Smooth muscle cell (in vitro differentiated cells): ENCODE measurements around the gene ZNF701. TPM values are rescaled to one million over a fixed set of nuclear protein-coding genes. Genes with fewer than 3 reads are reported as not detected.
"Not testable (repeated sequence)": the region's sequence is repeated elsewhere in the genome, so short reads cannot be mapped to it uniquely, and the experiment has no call there.

Experiments used
- DNase-seq: peaks from one replicate; lab custom pipeline; 2025; ENCODE audit not compliant: unreplicated experiment; lab: John Stamatoyannopoulos, UW
- H2AFZ ChIP-seq: fragments of 200-600 bp; sonication (generic); 2 replicates; pipeline ENCODE4 v1.6.0; 2016; ENCODE audit warnings: antibody characterized with exemption, low read depth, mild to moderate bottlenecking
- H3F3A ChIP-seq: fragments of 200-600 bp; sonication (generic); 2 replicates; pipeline ENCODE4 v1.6.0; 2017; ENCODE audit warnings: antibody characterized with exemption, low read depth
- H3K27ac ChIP-seq: fragments of 200-600 bp; sonication (generic); 2 replicates; pipeline ENCODE4 v1.5.1; 2016; ENCODE audit warnings: low read depth, mild to moderate bottlenecking
- H3K27me3 ChIP-seq: fragments of 200-600 bp; sonication (generic); 2 replicates; pipeline ENCODE4 v1.6.1; 2016; ENCODE audit warnings: low read depth, mild to moderate bottlenecking
- H3K36me3 ChIP-seq: fragments of 200-600 bp; sonication (generic); 2 replicates; pipeline ENCODE4 v1.5.1; 2016; ENCODE audit warnings: low read depth
- H3K4me1 ChIP-seq: fragments of 200-600 bp; sonication (generic); 2 replicates; pipeline ENCODE4 v1.5.1; 2016; ENCODE audit warnings: low read depth
- H3K4me2 ChIP-seq: fragments of 200-600 bp; sonication (generic); 2 replicates; pipeline ENCODE4 v1.6.0; 2016; ENCODE audit warnings: mild to moderate bottlenecking
- H3K4me3 ChIP-seq: fragments of 200-600 bp; sonication (generic); 2 replicates; pipeline ENCODE4 v1.5.1; 2016; ENCODE audit warnings: mild to moderate bottlenecking
- H3K79me2 ChIP-seq: fragments of 200-600 bp; sonication (generic); 2 replicates; pipeline ENCODE4 v1.6.0; 2016; ENCODE audit warnings: low read depth, mild to moderate bottlenecking
- H3K9ac ChIP-seq: fragments of 200-600 bp; sonication (generic); 2 replicates; pipeline ENCODE4 v1.6.0; 2016; ENCODE audit warnings: low read depth
- H3K9me3 ChIP-seq: fragments of 200-600 bp; sonication (generic); replicated peaks from 2 replicates; pipeline ENCODE4 v1.5.1; 2016; ENCODE audit warnings: low read depth
- H4K20me1 ChIP-seq: fragments of 200-600 bp; sonication (generic); 2 replicates; pipeline ENCODE4 v1.6.0; 2016; ENCODE audit warnings: low read depth
- CTCF ChIP-seq: fragments of 200-600 bp; sonication (generic); IDR thresholded peaks from 2 replicates; pipeline ENCODE4 v1.5.1; 2017; ENCODE audit warnings: borderline replicate concordance, mild to moderate bottlenecking, antibody characterized with exemption; ENCODE audit not compliant: insufficient read depth, poor library complexity, severe bottlenecking
- WGBS: methylation state at CpG from one replicate; pipeline ENCODE4 v1.1.7; 2016; ENCODE audit warnings: low lambda C conversion rate; 5-methylcytosine and 5-hydroxymethylcytosine counted together
- polyA plus RNA-seq: library from polyadenylated mRNA; unstranded; fragments of >200 nt; fragmentation: Nextera tagmentation; extraction: Ambion mirVana; gene quantifications from 2 replicates; pipeline ENCODE4 v1.2.1, GENCODE V29; 2016
- total RNA-seq: library from RNA; depleted of rRNA; stranded (reverse); fragments of >200 nt; gene quantifications from 2 replicates; pipeline ENCODE4 v1.2.3, GENCODE V29; 2014

ZNF701 gene
- total and polyA plus RNA-seq, 2 experiments from 2014 or later = 5.5 to 10.0 TPM

GRCh38 chr19:52533901-52534300, 36.2 kb upstream of the ZNF701 start:
- no peak for TF ChIP-seq CTCF
- 79% methylated on average over 5 of the region's 5 CpGs for WGBS
- Histone ChIP-seq H3K27ac (no peak overlapping the region), H4K20me1 (peaks cover 23% of the 10 kb centered on the region), H3K36me3 (no peaks in the 10 kb centered on the region), H3F3A (peaks cover 7% of the 10 kb centered on the region), H3K4me1 (no peaks in the 10 kb centered on the region), H3K79me2 (peaks cover 52% of the 10 kb centered on the region), H3K9me3 (no peaks in the 10 kb centered on the region), H3K4me3 (no peak overlapping the region), H2AFZ (no peak overlapping the region), H3K27me3 (no peaks in the 10 kb centered on the region), H3K4me2 (no peak overlapping the region), H3K9ac (no peak overlapping the region)
- DNase-seq = no peak

GRCh38 chr19:52535385-52535770, 34.7 kb upstream of the ZNF701 start:
- not testable (repeated sequence) for H3F3A ChIP-seq, DNase-seq, H3K4me1 ChIP-seq, H3K27ac ChIP-seq, H3K36me3 ChIP-seq, H3K9me3 ChIP-seq, H3K27me3 ChIP-seq, H2AFZ ChIP-seq, H3K9ac ChIP-seq
- Histone ChIP-seq H3K4me2 (peak overlapping the region; percentile 88), H3K79me2 (peaks cover 52% of the 10 kb centered on the region), H3K4me3 (peak overlapping the region; percentile 64), H4K20me1 (peaks cover 32% of the 10 kb centered on the region)
- WGBS = 5% methylated on average over 15 of the region's 15 CpGs

DNA sequence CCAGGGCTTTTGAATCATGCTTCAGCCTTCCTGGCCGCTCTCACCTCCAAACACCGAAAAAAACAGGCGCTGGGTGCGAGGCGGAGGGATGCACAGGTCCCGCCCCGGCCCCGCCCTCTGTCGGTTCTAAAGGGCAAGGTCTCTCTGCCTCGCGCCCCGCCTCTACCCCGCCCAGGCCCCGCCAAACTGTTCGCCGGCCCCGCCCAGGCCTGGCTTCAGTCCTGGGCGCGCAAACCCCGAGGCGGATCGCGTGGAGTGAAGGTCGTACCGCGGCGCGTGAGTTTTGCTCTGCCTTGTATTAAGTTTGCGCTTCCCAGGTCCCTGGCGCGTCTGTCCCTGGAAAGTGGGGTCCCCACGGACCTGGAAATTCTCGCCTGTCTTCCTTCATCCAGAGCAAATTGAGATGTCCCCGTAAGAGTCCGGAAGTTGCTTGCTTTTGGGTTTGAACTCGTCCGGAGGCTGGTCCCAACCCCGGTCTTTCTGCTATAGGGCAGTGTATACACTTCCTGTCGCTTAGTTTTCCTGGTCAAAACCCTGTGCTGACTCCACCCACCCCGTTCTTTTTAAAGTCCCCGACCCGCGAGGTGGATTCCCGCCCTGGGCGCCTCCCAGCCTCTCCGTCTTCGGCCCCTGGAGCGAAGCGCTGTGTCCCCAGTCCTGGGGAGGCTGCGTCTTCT, 34.2 kb upstream of the ZNF701 start:
- H3K79me2 ChIP-seq = peaks cover 52% of the 10 kb centered on the region
- H3F3A ChIP-seq = peaks cover 7% of the 10 kb centered on the region
- under 1% methylated on average over 25 of the region's 50 CpGs for WGBS
- peak; percentile 46 for DNase-seq
- H3K9ac ChIP-seq = peak overlapping the region; percentile 23
- H3K4me1 ChIP-seq = no peaks in the 10 kb centered on the region
- H3K36me3 ChIP-seq = no peaks in the 10 kb centered on the region
- H3K9me3 ChIP-seq = no peaks in the 10 kb centered on the region
- peak overlapping the region; percentile 88 for H3K4me2 ChIP-seq
- no peak overlapping the region for H3K27ac ChIP-seq
- no peaks in the 10 kb centered on the region for H3K27me3 ChIP-seq
- TF ChIP-seq CTCF = peak; percentile 9
- peak overlapping the region; percentile 64 for H3K4me3 ChIP-seq
- peaks cover 36% of the 10 kb centered on the region for H4K20me1 ChIP-seq
- peak overlapping the region; percentile 64 for H2AFZ ChIP-seq

- H2AFZ ChIP-seq = peak overlapping the region; percentile 64
- H3K9ac ChIP-seq = peak overlapping the region; percentile 23
- peak overlapping the region; percentile 64 for H3K4me3 ChIP-seq
- peak; percentile 17 for DNase-seq
- 6% methylated on average over 17 of the region's 17 CpGs for WGBS
- H3K27me3 ChIP-seq = no peaks in the 10 kb centered on the region
- peaks cover 36% of the 10 kb centered on the region for H4K20me1 ChIP-seq
- H3K36me3 ChIP-seq = no peaks in the 10 kb centered on the region
- H3F3A ChIP-seq = peaks cover 7% of the 10 kb centered on the region
- no peaks in the 10 kb centered on the region for H3K4me1 ChIP-seq
- H3K79me2 ChIP-seq = peaks cover 49% of the 10 kb centered on the region
- H3K4me2 ChIP-seq = peak overlapping the region; percentile 88
- H3K9me3 ChIP-seq = no peaks in the 10 kb centered on the region
- H3K27ac ChIP-seq = no peak overlapping the region
- no peak for TF ChIP-seq CTCF
Measured at GRCh38 chr19:52536448-52536800, 33.7 kb upstream of the ZNF701 start.

DNA sequence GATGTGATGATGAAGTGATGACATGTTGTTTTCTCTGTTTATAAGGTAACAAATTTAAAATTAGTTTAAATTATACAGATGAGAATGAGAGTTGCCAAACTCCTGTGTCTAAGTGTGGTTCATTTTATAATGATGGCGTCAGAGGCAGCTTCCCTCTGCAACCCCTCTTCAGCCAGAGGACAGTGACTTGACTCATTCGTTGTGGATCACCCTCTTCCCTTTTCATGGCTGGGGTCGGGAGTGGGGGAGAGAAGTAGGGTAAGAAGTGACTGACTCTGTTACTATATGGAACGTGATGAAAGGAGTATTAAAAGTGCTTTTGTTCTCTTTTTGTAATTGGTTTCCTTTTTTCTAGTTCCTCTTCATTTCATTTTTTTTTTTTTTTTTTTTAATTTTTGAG, 31.3 kb upstream of the ZNF701 start:
- not testable (repeated sequence) for H3K4me3 ChIP-seq, H3K4me2 ChIP-seq, H3K27ac ChIP-seq, H3K9ac ChIP-seq, H3K36me3 ChIP-seq, H3F3A ChIP-seq, H3K27me3 ChIP-seq, DNase-seq, H3K9me3 ChIP-seq, H3K4me1 ChIP-seq, H2AFZ ChIP-seq
- 87% methylated on average over 4 of the region's 4 CpGs for WGBS
- peaks cover 36% of the 10 kb centered on the region for H4K20me1 ChIP-seq
- peaks cover 35% of the 10 kb centered on the region for H3K79me2 ChIP-seq

DNA sequence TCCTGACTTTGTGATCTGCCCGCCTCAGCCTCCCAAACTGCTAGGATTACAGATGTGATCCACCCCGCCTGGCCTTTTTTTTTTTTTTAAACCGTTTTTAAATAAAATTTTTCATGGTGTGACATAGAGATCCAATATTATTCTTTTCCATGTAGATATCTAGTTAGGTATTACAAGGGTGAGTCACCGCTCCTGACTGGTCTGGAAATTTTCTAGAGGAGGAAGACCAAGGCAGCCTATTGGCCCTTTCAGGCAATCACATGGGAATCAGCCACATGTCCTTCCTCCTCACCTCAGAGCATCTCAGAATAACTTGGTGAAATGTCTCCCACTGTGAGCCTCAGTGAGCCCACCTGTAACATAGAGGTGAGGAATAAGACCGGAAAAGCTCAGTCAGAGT, 28.9 kb upstream of the ZNF701 start:
- H3K4me3 ChIP-seq, H2AFZ ChIP-seq, H3K36me3 ChIP-seq, H3K4me1 ChIP-seq, H3K27me3 ChIP-seq, H3F3A ChIP-seq, H3K9ac ChIP-seq, DNase-seq, H3K4me2 ChIP-seq, H3K27ac ChIP-seq, H3K9me3 ChIP-seq: not testable (repeated sequence)
- WGBS = 94% methylated on average over 5 of the region's 5 CpGs
- peaks cover 35% of the 10 kb centered on the region for H3K79me2 ChIP-seq
- peaks cover 26% of the 10 kb centered on the region for H4K20me1 ChIP-seq
